Skeletal muscle tissue (tissue), 4 donors: ENCODE data around the gene OCIAD1. TPM values are rescaled to one million over a fixed set of nuclear protein-coding genes. Genes with fewer than 3 reads are reported as not detected.
"Not testable (repeated sequence)": the region's sequence is repeated elsewhere in the genome, so short reads cannot be mapped to it uniquely, and the experiment has no call there.

Experiments used
- H3K27ac ChIP-seq: one replicate; pipeline ENCODE4 v1.7.0; 2013; ENCODE audit warnings: mild to moderate bottlenecking, low read depth, low read length, inconsistent platforms
- H3K27me3 ChIP-seq, 3 donors: one replicate each; pipeline ENCODE4 v1.7.0; 2013; ENCODE audit warnings: low read length in 3 of 3; ENCODE audit not compliant: control insufficient read depth in 3 of 3, insufficient read depth in 3 of 3
- H3K36me3 ChIP-seq, 3 donors: one replicate each; pipeline ENCODE4 v1.7.0; 2013; ENCODE audit warnings: low read length in 3 of 3; ENCODE audit not compliant: control insufficient read depth in 3 of 3, insufficient read depth in 3 of 3
- H3K4me1 ChIP-seq, 3 donors: one replicate each; pipeline ENCODE4 v1.7.0; 2013; ENCODE audit warnings: low read length in 3 of 3, mild to moderate bottlenecking in 3 of 3; ENCODE audit not compliant: control insufficient read depth in 3 of 3, insufficient read depth in 3 of 3
- H3K4me3 ChIP-seq, 3 donors: one replicate each; pipeline ENCODE4 v1.7.0; 2013; ENCODE audit warnings: low read length in 3 of 3
- H3K9ac ChIP-seq, 3 donors: one replicate each; pipeline ENCODE4 v1.7.0; 2013; ENCODE audit warnings: low read length in 3 of 3, mild to moderate bottlenecking in 3 of 3, moderate library complexity in 2 of 3, low read depth in 1 of 3
- H3K9me3 ChIP-seq, 3 donors: one replicate each; pipeline ENCODE4 v1.7.0; 2013; ENCODE audit warnings: low read length in 3 of 3; ENCODE audit not compliant: control insufficient read depth in 3 of 3
- total RNA-seq: library from RNA; depleted of rRNA; stranded (reverse); fragments of >200 nt; gene quantifications from one replicate; pipeline ENCODE4 v1.2.3, GENCODE V29; 2014
- donor health status: Osteomylitis.

OCIAD1 gene
- total RNA-seq, 1 donor from 2014 or later: 102 TPM

DNA sequence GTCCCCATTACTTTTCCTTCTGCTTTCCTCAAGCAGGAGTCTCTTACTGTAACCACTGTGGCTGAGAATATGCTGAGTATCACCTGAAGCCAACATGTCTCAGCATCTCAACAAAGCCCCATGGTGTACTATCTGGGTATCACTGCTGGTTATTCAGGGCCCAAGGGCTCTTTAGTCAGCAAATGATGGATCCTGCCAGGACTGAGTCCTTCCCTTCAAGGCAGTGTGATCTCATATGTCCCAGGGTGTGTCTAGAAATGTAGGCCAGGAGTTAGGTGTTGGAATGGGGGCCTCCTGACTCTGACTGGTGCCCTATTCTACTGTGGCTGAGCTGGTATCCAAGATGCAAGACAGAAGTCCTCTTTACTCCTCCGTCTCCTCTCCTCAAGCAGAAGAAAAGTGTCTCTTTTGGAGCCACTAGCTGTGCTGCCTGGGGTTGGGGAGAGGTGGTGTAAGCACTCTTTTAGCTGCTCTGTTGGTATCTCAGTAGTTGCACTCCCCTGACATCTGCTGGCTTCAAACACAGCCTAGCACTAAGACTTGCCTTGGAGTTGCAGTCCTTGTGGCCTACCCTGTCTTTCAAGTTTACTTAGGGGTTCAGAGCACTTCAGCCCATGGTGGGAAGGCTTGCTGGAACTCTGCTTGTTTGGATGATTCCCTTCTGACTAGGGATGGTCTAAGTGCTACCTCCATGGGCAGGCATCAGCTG is 47.1 kb downstream of the OCIAD1 start:
- Histone ChIP-seq H3K9me3 (no peaks in the 10 kb centered on the region), H3K9ac (no peak overlapping the region), H3K27ac (no peak overlapping the region), H3K4me3 (no peak overlapping the region), H3K27me3 (no peaks in the 10 kb centered on the region), H3K4me1 (no peaks in the 10 kb centered on the region), H3K36me3 (peaks cover 0 to 3% (median 0%) of the 10 kb centered on the region in 3 donors)

- H3K36me3 ChIP-seq: peaks cover 0 to 3% (median 0%) of the 10 kb centered on the region in 3 donors
- no peak overlapping the region for H3K9ac ChIP-seq
- no peak overlapping the region for H3K4me3 ChIP-seq
- H3K9me3 ChIP-seq: no peaks in the 10 kb centered on the region
- no peaks in the 10 kb centered on the region for H3K27me3 ChIP-seq
- no peaks in the 10 kb centered on the region for H3K4me1 ChIP-seq
- H3K27ac ChIP-seq: no peak overlapping the region
These were observed 48.9 kb downstream of the OCIAD1 start for GRCh38 chr4:48879561-48880442.

DNA sequence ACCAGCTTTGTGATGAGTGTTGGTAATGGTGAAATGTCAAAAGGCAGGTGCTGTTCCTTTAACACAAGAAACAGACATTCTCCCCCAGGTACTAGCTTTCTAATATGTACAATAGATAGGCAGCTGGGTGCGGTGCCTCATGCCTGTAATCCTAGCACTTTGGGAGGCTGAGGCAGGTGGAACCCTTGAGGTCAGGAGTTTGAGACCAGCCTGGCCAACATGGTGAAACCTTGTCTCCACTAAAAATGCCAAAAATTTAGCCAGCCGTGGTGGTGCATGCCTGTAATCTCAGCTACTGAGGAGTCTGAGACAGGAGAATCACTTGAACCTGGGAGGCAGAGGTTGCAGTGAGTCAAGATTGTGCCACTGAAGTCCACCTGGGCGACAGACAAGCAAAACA is 50.8 kb downstream of the OCIAD1 start:
- H3K27me3 ChIP-seq, H3K4me3 ChIP-seq, H3K36me3 ChIP-seq, H3K27ac ChIP-seq, H3K9me3 ChIP-seq, H3K4me1 ChIP-seq, H3K9ac ChIP-seq: not testable (repeated sequence)

- H3K4me1 ChIP-seq, H3K36me3 ChIP-seq, H3K9ac ChIP-seq: not testable (repeated sequence)
These were observed 58.9 kb downstream of the OCIAD1 start for GRCh38 chr4:48889750-48890149.

GRCh38 chr4:48891028-48891619 is 60.2 kb downstream of the OCIAD1 start:
- H3K36me3 ChIP-seq: no peaks in the 10 kb centered on the region
- no peaks in the 10 kb centered on the region for H3K4me1 ChIP-seq
- no peaks in the 10 kb centered on the region for H3K27me3 ChIP-seq
- no peaks in the 10 kb centered on the region for H3K9me3 ChIP-seq
- H3K9ac ChIP-seq: no peak overlapping the region
- no peak overlapping the region for H3K27ac ChIP-seq
- no peak overlapping the region for H3K4me3 ChIP-seq

More at GRCh38 chr4:48889750-48890149, 58.9 kb downstream of the OCIAD1 start:
- H3K27me3 ChIP-seq, H3K27ac ChIP-seq, H3K9me3 ChIP-seq, H3K4me3 ChIP-seq: not testable (repeated sequence)

GRCh38 chr4:48896845-48897244 is 66.0 kb downstream of the OCIAD1 start:
- no peaks in the 10 kb centered on the region for H3K9me3 ChIP-seq
- no peaks in the 10 kb centered on the region for H3K36me3 ChIP-seq
- no peak overlapping the region for H3K9ac ChIP-seq
- no peak overlapping the region for H3K27ac ChIP-seq
- no peaks in the 10 kb centered on the region for H3K4me1 ChIP-seq
- no peaks in the 10 kb centered on the region for H3K27me3 ChIP-seq
- no peak overlapping the region for H3K4me3 ChIP-seq

DNA sequence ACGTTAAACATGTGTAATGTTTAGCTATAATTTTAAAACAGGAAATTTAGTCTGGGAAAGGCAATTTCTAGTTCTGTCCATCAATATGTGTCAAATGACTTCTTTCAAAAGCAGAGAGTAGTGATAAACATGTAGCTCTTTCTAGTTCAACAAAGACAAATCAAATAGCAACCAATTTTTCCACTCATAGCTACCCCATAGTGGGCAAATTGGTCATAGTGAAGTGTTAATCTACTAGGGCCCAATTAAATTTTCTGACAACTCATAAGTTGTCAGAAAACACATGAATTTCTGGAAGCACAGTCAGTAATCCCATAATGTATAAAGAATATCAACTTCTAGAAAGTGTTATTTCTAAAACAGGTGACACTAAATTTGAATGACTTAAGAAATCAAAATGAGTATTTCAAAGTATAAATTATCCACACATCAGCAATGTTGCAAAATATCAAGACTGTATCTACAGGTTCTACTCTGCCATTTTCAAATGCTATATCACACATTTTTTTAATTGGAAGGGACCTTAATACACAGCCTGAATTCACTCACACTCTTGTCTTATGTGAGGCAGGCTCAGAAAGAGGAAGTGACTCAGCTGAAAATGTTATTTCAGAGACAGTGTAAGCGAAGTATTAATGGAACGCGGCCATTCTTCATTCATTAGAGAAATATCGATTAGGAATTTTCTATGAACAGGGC is 68.0 kb downstream of the OCIAD1 start:
- Histone ChIP-seq H3K27ac (no peak overlapping the region), H3K27me3 (no peaks in the 10 kb centered on the region), H3K36me3 (peaks cover 0 to 3% (median 0%) of the 10 kb centered on the region in 3 donors), H3K4me3 (no peak overlapping the region), H3K9me3 (no peaks in the 10 kb centered on the region), H3K9ac (no peak overlapping the region), H3K4me1 (no peaks in the 10 kb centered on the region)

- H3K9ac ChIP-seq: no peak overlapping the region
- H3K27ac ChIP-seq: no peak overlapping the region
- no peaks in the 10 kb centered on the region for H3K27me3 ChIP-seq
- H3K4me3 ChIP-seq: no peak overlapping the region
- peaks cover 0 to 3% (median 0%) of the 10 kb centered on the region in 3 donors for H3K36me3 ChIP-seq
- no peaks in the 10 kb centered on the region for H3K4me1 ChIP-seq
- no peaks in the 10 kb centered on the region for H3K9me3 ChIP-seq
These were observed 68.5 kb downstream of the OCIAD1 start for GRCh38 chr4:48899432-48899749.

- Histone ChIP-seq H3K36me3 (peaks cover 0 to 3% (median 0%) of the 10 kb centered on the region in 3 donors), H3K4me3 (no peak overlapping the region), H3K27me3 (no peaks in the 10 kb centered on the region), H3K27ac (no peak overlapping the region), H3K9ac (no peak overlapping the region), H3K9me3 (no peaks in the 10 kb centered on the region), H3K4me1 (no peaks in the 10 kb centered on the region)
These were observed 69.1 kb downstream of the OCIAD1 start for GRCh38 chr4:48899950-48900349.
